SU-DHL-6 (cell line): ENCODE data around the gene UTP4.

Source experiments
- EZH2phosphoT487 ChIP-seq: fragments of 200-600 bp; sonication (generic), shearing (Covaris generic); conservative IDR thresholded peaks from 2 replicates; pipeline ENCODE4 v1.6.1; 2018; ENCODE audit warnings: mild to moderate bottlenecking, antibody characterized with exemption, low read length, moderate library complexity, mixed read lengths
- TF ChIP-seq, protein P1 (sequence below): fragments of 200-600 bp; sonication (generic); IDR thresholded peaks from one replicate; pipeline ENCODE4 v1.5.1; 2017; ENCODE audit warnings: antibody characterized with exemption, mild to moderate bottlenecking, low read length, moderate library complexity; ENCODE audit not compliant: insufficient read depth, poor library complexity, severe bottlenecking

DNA sequence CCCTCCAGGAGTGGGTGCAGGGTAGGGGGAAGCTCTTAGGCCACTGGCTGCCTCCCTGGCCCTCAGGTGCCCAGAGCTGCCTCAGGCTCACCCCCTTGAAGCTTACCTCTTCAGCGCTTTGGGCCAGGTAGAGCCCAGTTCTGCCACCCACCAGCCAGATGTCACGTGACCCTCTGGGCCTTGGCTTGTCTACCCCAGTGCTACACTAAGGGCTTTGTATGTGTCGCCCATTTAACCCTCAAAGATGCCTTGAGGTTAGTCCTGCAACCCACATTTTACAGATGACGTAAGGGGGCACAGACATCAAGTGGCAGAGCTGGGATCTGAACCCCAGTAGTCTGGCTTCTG lies 23.6 kb upstream of the UTP4 start:
- TF ChIP-seq, protein P1, sequence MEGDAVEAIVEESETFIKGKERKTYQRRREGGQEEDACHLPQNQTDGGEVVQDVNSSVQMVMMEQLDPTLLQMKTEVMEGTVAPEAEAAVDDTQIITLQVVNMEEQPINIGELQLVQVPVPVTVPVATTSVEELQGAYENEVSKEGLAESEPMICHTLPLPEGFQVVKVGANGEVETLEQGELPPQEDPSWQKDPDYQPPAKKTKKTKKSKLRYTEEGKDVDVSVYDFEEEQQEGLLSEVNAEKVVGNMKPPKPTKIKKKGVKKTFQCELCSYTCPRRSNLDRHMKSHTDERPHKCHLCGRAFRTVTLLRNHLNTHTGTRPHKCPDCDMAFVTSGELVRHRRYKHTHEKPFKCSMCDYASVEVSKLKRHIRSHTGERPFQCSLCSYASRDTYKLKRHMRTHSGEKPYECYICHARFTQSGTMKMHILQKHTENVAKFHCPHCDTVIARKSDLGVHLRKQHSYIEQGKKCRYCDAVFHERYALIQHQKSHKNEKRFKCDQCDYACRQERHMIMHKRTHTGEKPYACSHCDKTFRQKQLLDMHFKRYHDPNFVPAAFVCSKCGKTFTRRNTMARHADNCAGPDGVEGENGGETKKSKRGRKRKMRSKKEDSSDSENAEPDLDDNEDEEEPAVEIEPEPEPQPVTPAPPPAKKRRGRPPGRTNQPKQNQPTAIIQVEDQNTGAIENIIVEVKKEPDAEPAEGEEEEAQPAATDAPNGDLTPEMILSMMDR = no peak
- TF ChIP-seq EZH2phosphoT487 = no peak
